ENCODE measurements around the gene EGFR.
A peak's percentile ranks its signal among the peaks of the same experiment; 100 is the strongest.

The EGFR gene

GRCh38 chr7:55250313-55250712 lies 231.5 kb downstream of the EGFR start:
- DNase-seq (ENCODE audit: low spot score) = no peak

- DNase-seq (ENCODE audit: low spot score) = no peak
These were observed 232.5 kb downstream of the EGFR start for GRCh38 chr7:55251313-55251712.

- DNase-seq (ENCODE audit: low spot score) = no peak
These were observed 233.1 kb downstream of the EGFR start for GRCh38 chr7:55251911-55252310.

- no peak for DNase-seq (ENCODE audit: low spot score)
These were observed 233.6 kb downstream of the EGFR start for GRCh38 chr7:55252386-55252785.

GRCh38 chr7:55253188-55253587 lies 234.4 kb downstream of the EGFR start:
- no peak for DNase-seq (ENCODE audit: low spot score)

- DNase-seq (ENCODE audit: low spot score) = no peak
These were observed 235.4 kb downstream of the EGFR start for GRCh38 chr7:55254242-55254595.

- DNase-seq (ENCODE audit: low spot score) = peak; percentile 63
These were observed 236.0 kb downstream of the EGFR start for GRCh38 chr7:55254596-55255495.

- DNase-seq (ENCODE audit: low spot score) = peak; percentile 50
These were observed 237.0 kb downstream of the EGFR start for GRCh38 chr7:55255496-55256445.

- DNase-seq (ENCODE audit: low spot score) = no peak
These were observed 239.8 kb downstream of the EGFR start for GRCh38 chr7:55258631-55259030.

- no peak for DNase-seq (ENCODE audit: low spot score)
These were observed 241.4 kb downstream of the EGFR start for GRCh38 chr7:55260171-55260570.

GRCh38 chr7:55260676-55261385 lies 242.0 kb downstream of the EGFR start:
- no peak for DNase-seq (ENCODE audit: low spot score)
